ENCODE results near the gene IER5L.
A peak's percentile ranks its signal among the peaks of the same experiment; 100 is the strongest.
"Not testable (repeated sequence)": the region's sequence is repeated elsewhere in the genome, so short reads cannot be mapped to it uniquely, and the experiment has no call there.

The IER5L gene

DNA sequence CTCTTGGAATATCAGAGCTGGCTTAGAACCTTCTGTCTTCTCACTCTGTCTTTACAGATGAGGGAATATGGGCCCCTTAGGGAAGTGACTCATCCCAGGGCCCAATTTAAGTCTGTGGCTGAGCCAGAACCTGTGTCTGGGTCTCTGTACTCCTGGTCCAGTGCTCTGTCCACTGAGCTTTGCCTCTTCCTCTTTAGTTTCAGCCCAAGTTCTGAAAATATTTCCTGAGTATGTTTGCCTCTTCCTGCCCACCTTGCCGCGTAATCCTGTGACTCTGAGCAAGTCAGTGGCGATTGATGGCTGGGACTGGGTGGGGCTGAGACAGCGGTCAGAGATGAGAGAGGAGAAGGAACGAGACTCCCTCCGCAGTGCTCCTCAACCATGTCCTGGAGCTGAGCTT, 7.8 kb downstream of the IER5L start:
- Mint-ChIP-seq H3K4me1 (ENCODE audit: low read depth) (peaks cover 21% of the 10 kb centered on the region), H3K4me3 (no peak overlapping the region), H3K9me3 (no peaks in the 10 kb centered on the region), H3K27me3 (ENCODE audit: low read depth) (peaks cover 11% of the 10 kb centered on the region), H3K27ac (no peak overlapping the region), H3K36me3 (ENCODE audit: low read depth) (no peaks in the 10 kb centered on the region)
- no peak for DNase-seq (ENCODE audit: low spot score)

GRCh38 chr9:129166623-129167557, 11.2 kb downstream of the IER5L start:
- no peaks in the 10 kb centered on the region for H3K36me3 Mint-ChIP-seq (ENCODE audit: low read depth)
- peak; percentile 17 for DNase-seq (ENCODE audit: low spot score)
- H3K27ac Mint-ChIP-seq, result peak overlapping the region; percentile 60
- peak overlapping the region; percentile 65 for H3K4me3 Mint-ChIP-seq
- no peaks in the 10 kb centered on the region for H3K27me3 Mint-ChIP-seq (ENCODE audit: low read depth)
- H3K4me1 Mint-ChIP-seq (ENCODE audit: low read depth), result peaks cover 20% of the 10 kb centered on the region
- no peaks in the 10 kb centered on the region for H3K9me3 Mint-ChIP-seq

GRCh38 chr9:129165198-129165597, 12.9 kb downstream of the IER5L start:
- H3K27ac Mint-ChIP-seq, result no peak overlapping the region
- no peak for DNase-seq (ENCODE audit: low spot score)
- H3K4me3 Mint-ChIP-seq, result no peak overlapping the region
- no peaks in the 10 kb centered on the region for H3K27me3 Mint-ChIP-seq (ENCODE audit: low read depth)
- no peaks in the 10 kb centered on the region for H3K36me3 Mint-ChIP-seq (ENCODE audit: low read depth)
- H3K4me1 Mint-ChIP-seq (ENCODE audit: low read depth), result peaks cover 15% of the 10 kb centered on the region
- no peaks in the 10 kb centered on the region for H3K9me3 Mint-ChIP-seq

GRCh38 chr9:129164246-129164930, 13.7 kb downstream of the IER5L start:
- DNase-seq (ENCODE audit: low spot score), result no peak
- no peaks in the 10 kb centered on the region for H3K9me3 Mint-ChIP-seq
- peaks cover 12% of the 10 kb centered on the region for H3K4me1 Mint-ChIP-seq (ENCODE audit: low read depth)
- H3K4me3 Mint-ChIP-seq, result no peak overlapping the region
- H3K36me3 Mint-ChIP-seq (ENCODE audit: low read depth), result no peaks in the 10 kb centered on the region
- H3K27me3 Mint-ChIP-seq (ENCODE audit: low read depth), result no peaks in the 10 kb centered on the region
- no peak overlapping the region for H3K27ac Mint-ChIP-seq

- no peak for DNase-seq (ENCODE audit: low spot score)
- Mint-ChIP-seq H3K36me3 (ENCODE audit: low read depth) (no peaks in the 10 kb centered on the region), H3K4me3 (no peak overlapping the region), H3K27me3 (ENCODE audit: low read depth) (no peaks in the 10 kb centered on the region), H3K4me1 (ENCODE audit: low read depth) (peaks cover 12% of the 10 kb centered on the region), H3K27ac (no peak overlapping the region), H3K9me3 (no peaks in the 10 kb centered on the region)
Measured at GRCh38 chr9:129163753-129164152, 14.3 kb downstream of the IER5L start.

GRCh38 chr9:129163198-129163670, 14.8 kb downstream of the IER5L start:
- not testable (repeated sequence) for H3K27ac Mint-ChIP-seq; H3K4me3 Mint-ChIP-seq; H3K27me3 Mint-ChIP-seq (ENCODE audit: low read depth); DNase-seq (ENCODE audit: low spot score); H3K36me3 Mint-ChIP-seq (ENCODE audit: low read depth); H3K9me3 Mint-ChIP-seq
- H3K4me1 Mint-ChIP-seq (ENCODE audit: low read depth), result peaks cover 12% of the 10 kb centered on the region

DNA sequence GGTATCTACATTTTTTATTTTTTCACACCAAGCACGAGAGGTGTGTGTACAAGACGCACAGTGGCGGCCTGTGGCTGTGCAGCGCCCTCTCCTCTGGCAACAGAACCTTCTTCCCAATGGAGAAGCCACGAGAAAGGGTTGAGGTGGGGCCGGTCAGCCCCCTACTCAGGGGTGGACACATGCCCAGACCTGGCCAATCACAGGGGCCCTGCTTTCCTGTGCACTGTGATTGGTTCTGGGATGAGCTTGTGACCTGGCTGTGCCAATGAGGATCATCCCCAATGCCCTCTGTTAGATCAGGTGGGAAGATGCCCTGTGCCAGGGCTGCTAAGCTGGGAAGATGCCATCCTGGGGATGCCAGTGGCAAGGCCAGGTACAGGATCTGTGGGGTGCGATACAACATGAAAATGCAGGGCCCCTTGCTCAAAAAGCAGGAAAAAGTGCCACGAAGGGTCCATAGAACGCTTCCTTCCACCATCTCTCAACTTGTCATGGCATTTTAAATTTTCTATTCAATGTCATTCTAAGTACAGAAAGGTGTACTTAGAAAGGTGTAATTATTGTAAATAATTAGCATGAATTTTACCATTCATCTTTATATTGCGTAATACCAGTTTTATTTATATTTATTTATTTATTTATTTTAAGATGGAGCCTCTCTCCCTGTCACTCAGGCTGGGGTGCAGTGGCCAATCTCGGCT, 15.4 kb downstream of the IER5L start:
- peaks cover 8% of the 10 kb centered on the region for H3K4me1 Mint-ChIP-seq (ENCODE audit: low read depth)

GRCh38 chr9:129161534-129161837, 16.6 kb downstream of the IER5L start:
- no peaks in the 10 kb centered on the region for H3K36me3 Mint-ChIP-seq (ENCODE audit: low read depth)
- no peak for DNase-seq (ENCODE audit: low spot score)
- no peak overlapping the region for H3K4me3 Mint-ChIP-seq
- H3K9me3 Mint-ChIP-seq, result no peaks in the 10 kb centered on the region
- H3K27ac Mint-ChIP-seq, result no peak overlapping the region
- H3K4me1 Mint-ChIP-seq (ENCODE audit: low read depth), result no peaks in the 10 kb centered on the region
- no peaks in the 10 kb centered on the region for H3K27me3 Mint-ChIP-seq (ENCODE audit: low read depth)

More for the DNA sequence above, 15.4 kb downstream of the IER5L start:
- no peaks in the 10 kb centered on the region for H3K36me3 Mint-ChIP-seq (ENCODE audit: low read depth)
- H3K9me3 Mint-ChIP-seq, result no peaks in the 10 kb centered on the region
- no peak for DNase-seq (ENCODE audit: low spot score)
- H3K4me3 Mint-ChIP-seq, result no peak overlapping the region
- H3K27me3 Mint-ChIP-seq (ENCODE audit: low read depth), result no peaks in the 10 kb centered on the region
- H3K27ac Mint-ChIP-seq, result no peak overlapping the region

DNA sequence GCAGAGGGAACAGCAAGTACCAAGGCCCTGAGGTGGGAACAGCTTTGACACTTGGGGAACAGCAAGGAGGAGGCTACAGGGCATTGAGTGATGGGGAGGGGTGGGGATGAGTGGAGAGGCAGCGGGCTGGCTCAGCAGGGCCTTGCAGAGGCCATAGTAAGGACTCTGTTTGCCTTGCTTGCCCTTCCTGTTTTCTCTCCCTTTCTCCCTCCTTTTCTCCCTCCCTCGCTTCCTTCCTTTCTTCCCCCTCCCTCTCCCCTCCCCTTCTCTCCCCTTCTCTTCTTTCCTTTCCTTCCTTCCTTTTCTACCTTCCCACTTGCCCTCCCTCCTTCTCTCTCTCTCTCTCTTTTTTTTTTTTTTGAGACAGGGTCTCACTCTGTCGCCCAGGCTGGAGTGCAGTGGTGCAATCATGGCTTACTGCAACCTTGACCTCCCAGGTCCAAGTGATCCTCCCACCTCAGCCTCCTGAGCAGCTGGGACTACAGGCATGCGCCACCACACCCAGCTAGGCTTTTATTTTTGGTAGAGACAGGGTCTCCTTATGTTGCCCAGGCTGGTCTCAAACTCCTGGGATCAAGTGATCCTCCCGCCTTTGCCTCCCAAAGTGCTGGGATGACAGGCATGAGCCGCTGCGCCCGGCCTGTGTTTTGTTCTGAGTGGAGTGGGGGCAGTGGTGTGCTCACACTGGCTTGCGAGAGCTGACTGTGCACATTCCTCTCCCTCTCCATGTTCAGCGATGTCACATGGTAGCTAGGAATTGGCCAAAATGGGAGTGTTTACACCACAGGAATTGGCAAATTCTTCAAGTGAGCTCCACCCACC, 17.1 kb downstream of the IER5L start:
- DNase-seq (ENCODE audit: low spot score), result no peak
- H3K27ac Mint-ChIP-seq, result no peak overlapping the region

DNA sequence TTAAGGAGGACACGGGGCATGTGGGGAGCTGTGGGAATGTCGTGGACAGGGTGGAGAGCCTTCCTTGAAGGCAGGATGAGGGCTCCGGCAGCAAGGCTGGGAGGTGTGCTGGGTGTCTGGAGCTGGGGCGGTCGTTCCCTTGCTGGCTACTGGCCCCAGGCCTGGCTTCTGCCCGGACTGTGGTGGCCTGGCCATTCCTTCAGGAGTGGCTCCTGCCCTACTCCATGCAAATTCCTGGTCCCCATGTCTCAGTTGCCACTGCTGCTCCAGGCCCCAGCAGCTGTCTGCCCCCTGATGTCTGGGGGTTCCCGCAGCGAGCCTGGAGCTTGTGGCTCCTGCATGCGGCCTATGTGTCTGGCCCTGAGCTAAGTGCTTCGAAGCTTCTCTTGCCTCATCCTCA, 21.9 kb downstream of the IER5L start:
- Mint-ChIP-seq H3K4me3 (no peak overlapping the region), H3K27ac (no peak overlapping the region), H3K27me3 (ENCODE audit: low read depth) (no peaks in the 10 kb centered on the region), H3K4me1 (ENCODE audit: low read depth) (no peaks in the 10 kb centered on the region), H3K9me3 (no peaks in the 10 kb centered on the region), H3K36me3 (ENCODE audit: low read depth) (peaks cover 2% of the 10 kb centered on the region)
- DNase-seq (ENCODE audit: low spot score), result no peak

More for the DNA sequence above, 17.1 kb downstream of the IER5L start:
- no peaks in the 10 kb centered on the region for H3K4me1 Mint-ChIP-seq (ENCODE audit: low read depth)
- no peak overlapping the region for H3K4me3 Mint-ChIP-seq
- H3K27me3 Mint-ChIP-seq (ENCODE audit: low read depth), result no peaks in the 10 kb centered on the region
- no peaks in the 10 kb centered on the region for H3K9me3 Mint-ChIP-seq
- H3K36me3 Mint-ChIP-seq (ENCODE audit: low read depth), result no peaks in the 10 kb centered on the region

DNA sequence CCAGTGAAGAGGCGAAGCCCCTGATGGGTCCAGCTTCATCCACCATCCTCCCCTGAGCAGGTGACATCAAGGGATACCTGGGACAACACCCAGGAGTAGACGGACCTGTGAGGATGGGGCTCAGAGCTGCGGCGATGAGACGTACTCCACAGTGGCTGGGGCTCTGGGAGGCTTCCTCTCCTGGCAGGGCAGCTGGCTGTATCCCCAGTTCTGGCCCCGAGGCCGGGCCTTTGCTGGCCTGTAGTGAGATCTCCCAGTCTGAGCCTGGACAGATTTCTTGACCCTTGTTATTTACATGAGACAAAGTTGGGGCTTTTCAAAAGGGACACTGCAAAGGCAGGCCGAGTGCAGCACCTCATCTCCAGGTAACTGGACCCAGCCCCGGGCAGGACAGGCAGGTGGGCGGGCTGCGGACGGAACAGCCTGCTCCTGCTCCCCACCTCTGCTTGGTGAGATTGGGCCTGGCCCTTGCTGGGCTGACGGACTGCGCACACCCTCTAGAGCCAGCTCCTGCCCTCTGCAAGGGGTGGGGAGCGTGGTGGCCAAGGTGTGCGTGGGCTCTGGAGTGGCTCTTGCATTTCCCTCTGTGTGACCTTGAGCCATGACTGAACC, 23.1 kb downstream of the IER5L start:
- Mint-ChIP-seq H3K27me3 (ENCODE audit: low read depth) (no peaks in the 10 kb centered on the region), H3K4me3 (no peak overlapping the region), H3K4me1 (ENCODE audit: low read depth) (no peaks in the 10 kb centered on the region), H3K9me3 (no peaks in the 10 kb centered on the region), H3K36me3 (ENCODE audit: low read depth) (peaks cover 2% of the 10 kb centered on the region), H3K27ac (no peak overlapping the region)
- DNase-seq (ENCODE audit: low spot score), result no peak

DNA sequence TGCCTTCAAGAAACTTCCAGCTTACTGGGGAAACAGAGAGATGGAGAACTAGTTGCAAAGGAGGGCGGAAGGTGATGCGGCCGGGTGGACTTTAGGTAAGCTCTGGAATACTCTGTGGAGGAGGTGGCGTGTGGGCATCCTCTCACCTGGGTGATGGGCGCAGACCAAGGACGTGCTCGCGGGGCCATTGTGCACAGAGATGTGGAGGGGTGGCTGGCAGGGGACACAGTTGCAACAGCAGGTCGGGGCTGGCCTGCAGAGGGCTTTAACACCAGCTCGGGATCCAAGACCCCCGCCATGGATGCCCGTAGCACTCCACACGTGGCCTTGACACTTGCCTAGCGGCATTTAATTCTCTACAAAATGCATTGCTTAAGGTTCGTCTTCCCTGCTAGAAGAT, 26.6 kb downstream of the IER5L start:
- H3K9me3 Mint-ChIP-seq, result no peaks in the 10 kb centered on the region
- peaks cover 5% of the 10 kb centered on the region for H3K4me1 Mint-ChIP-seq (ENCODE audit: low read depth)
- DNase-seq (ENCODE audit: low spot score), result no peak
- peak overlapping the region; percentile 4 for H3K27ac Mint-ChIP-seq
- H3K27me3 Mint-ChIP-seq (ENCODE audit: low read depth), result no peaks in the 10 kb centered on the region
- H3K36me3 Mint-ChIP-seq (ENCODE audit: low read depth), result peaks cover 5% of the 10 kb centered on the region
- no peak overlapping the region for H3K4me3 Mint-ChIP-seq

DNA sequence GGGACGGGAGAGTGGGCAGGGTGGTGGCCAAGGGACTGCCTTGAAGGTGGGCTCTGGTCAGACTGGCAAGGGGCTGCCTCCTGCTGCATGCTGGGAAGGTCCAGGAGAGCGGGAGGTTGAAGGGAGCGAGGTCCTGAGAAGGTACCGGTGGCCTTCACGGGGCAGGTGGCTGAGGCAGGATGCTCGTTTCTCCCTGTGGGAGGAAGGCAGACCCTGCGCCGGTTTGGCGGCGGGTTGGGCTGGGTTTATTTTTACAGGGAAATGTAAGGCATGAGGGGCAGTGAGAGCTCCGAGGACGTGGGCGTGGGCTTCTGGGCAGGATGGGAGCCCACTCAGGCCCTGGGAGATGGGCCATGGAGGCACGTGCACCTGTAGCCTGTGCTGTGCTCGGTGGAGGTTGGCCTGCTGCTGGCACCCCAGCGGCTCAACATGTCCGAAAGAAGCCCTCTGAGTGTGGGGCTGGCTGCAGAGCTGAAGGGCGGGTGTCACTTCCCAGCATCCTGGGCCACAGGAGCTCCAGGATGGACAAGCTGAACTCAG, 27.3 kb downstream of the IER5L start:
- Mint-ChIP-seq H3K9me3 (no peaks in the 10 kb centered on the region), H3K27me3 (ENCODE audit: low read depth) (no peaks in the 10 kb centered on the region), H3K4me3 (no peak overlapping the region), H3K4me1 (ENCODE audit: low read depth) (peaks cover 5% of the 10 kb centered on the region), H3K27ac (no peak overlapping the region), H3K36me3 (ENCODE audit: low read depth) (peaks cover 9% of the 10 kb centered on the region)
- no peak for DNase-seq (ENCODE audit: low spot score)

Data from T-helper 2 cell treated with Interferon-gamma antibody and Interleukin-4, amounts not matched to agents 5 μg/mL and 100 μg/mL, for 36 hours (primary cell).